H7 (cell line): ENCODE results near the gene TBC1D19. TPM values are rescaled to one million over a fixed set of nuclear protein-coding genes. Genes with fewer than 3 reads are reported as not detected.

ENCODE experiments used
- DNase-seq: peaks from one replicate; pipeline ENCODE4 v3.0.0; 2012
- H3K27me3 ChIP-seq: 2 replicates; pipeline ENCODE4 v1.6.0; 2011; ENCODE audit warnings: mild to moderate bottlenecking, low read length; ENCODE audit not compliant: control insufficient read depth, insufficient read depth
- H3K36me3 ChIP-seq: replicated peaks from 2 replicates; pipeline ENCODE4 v1.5.1; 2011; ENCODE audit warnings: low read length; ENCODE audit not compliant: control insufficient read depth, insufficient read depth
- H3K4me3 ChIP-seq: 2 replicates; pipeline ENCODE4 v1.5.1; 2011; ENCODE audit warnings: low read depth, mild to moderate bottlenecking, control low read depth, low read length, moderate library complexity; ENCODE audit not compliant: insufficient read depth
- total RNA-seq: library from RNA; depleted of rRNA; stranded (reverse); fragments of >200 nt; shearing (Covaris generic); gene quantifications from 2 replicates; pipeline ENCODE4 v1.2.3, GENCODE V29; 2014

Gene TBC1D19
- total RNA-seq, 1 experiment from 2014 or later, result 3.7 TPM

DNA sequence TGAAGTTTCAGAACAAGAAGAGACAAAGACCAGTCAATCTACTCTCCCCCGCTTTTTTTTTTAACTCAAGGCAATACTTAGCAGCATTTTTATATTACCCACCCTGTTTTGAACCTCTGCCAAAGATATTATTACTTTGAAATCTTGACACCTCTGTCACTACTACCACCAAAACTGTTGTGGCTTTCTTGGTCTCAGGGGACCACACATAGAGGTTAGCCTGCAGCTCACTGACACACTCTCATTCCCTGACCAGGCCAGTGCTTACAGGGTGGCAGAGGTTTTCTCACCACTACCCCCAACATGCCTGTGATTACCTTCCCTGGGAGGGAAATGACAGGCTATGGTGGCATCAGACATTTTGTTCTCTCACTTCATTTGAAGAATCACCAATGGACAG lies 139.3 kb downstream of the TBC1D19 start:
- H3K36me3 ChIP-seq, result no peaks in the 10 kb centered on the region
- H3K4me3 ChIP-seq, result no peak overlapping the region
- no peaks in the 10 kb centered on the region; the same call in 1 of the 2 replicates for H3K27me3 ChIP-seq
- no peak for DNase-seq

- no peaks in the 10 kb centered on the region; the same call in 1 of the 2 replicates for H3K27me3 ChIP-seq
- no peaks in the 10 kb centered on the region for H3K36me3 ChIP-seq
- H3K4me3 ChIP-seq, result no peak overlapping the region
- no peak for DNase-seq
Observed at GRCh38 chr4:26724534-26724933, 140.7 kb downstream of the TBC1D19 start.

DNA sequence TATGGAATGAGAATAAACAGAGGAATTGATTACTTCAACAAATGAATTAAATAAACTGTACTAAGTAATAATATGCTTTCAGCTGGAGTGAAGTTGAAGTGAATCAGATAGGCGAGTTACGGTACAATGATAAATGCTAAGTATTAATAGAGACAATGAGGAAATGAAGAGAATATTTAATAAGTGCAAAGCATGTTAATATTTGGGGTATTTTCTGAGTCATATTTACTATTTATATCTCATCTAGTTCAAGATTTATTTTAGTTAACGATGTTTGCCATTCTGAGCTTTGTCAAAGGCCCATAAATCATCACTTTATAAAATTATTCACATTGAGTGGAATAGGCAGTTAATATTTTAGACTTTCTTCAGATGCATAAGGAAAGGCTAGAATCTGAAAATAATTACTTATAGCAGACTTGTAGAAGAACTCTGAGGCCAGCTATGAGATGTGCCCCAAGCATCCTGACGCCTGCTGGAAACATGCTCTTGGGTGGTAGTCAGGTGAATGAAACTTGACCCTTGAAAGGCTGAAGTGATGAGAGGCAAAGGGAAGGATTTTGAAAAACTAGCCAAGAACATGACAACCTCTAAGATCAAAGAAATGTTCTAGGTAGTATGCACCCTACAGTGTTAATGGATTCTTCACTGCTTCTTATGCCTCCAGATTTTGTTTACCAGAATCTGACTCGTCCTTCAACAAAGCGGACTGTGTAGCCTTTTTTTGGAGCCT lies 142.9 kb downstream of the TBC1D19 start:
- Histone ChIP-seq H3K27me3 (no peaks in the 10 kb centered on the region; the same call in 1 of the 2 replicates), H3K36me3 (no peaks in the 10 kb centered on the region), H3K4me3 (no peak overlapping the region)
- no peak for DNase-seq

- DNase-seq, result no peak
- no peak overlapping the region for H3K4me3 ChIP-seq
- H3K36me3 ChIP-seq, result no peaks in the 10 kb centered on the region
- no peaks in the 10 kb centered on the region; the same call in 1 of the 2 replicates for H3K27me3 ChIP-seq
Observed at GRCh38 chr4:26727844-26728243, 144.0 kb downstream of the TBC1D19 start.

GRCh38 chr4:26729027-26729426 lies 145.1 kb downstream of the TBC1D19 start:
- Histone ChIP-seq H3K27me3 (no peaks in the 10 kb centered on the region; the same call in 1 of the 2 replicates), H3K4me3 (no peak overlapping the region), H3K36me3 (no peaks in the 10 kb centered on the region)
- DNase-seq, result no peak

DNA sequence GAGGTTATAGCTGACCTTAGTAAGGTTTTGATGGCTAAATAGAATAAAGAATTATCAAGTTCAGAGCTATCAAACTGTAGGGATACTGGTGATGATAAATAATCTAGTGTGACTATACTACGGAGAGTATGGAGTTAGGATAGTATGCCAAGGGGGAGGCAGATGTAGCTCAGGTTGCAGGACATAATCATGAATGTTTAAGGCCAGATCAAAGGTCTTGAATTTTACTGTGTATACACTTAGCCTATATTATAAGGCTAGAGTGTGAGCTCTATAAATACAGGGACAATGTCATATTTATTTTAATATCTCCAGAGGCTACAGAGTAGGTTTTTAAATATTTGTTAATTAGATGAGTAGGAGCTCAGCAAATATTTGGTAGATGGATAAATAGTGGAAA lies 145.7 kb downstream of the TBC1D19 start:
- no peak for DNase-seq
- no peaks in the 10 kb centered on the region for H3K27me3 ChIP-seq
- no peaks in the 10 kb centered on the region for H3K36me3 ChIP-seq
- H3K4me3 ChIP-seq, result no peak overlapping the region

- Histone ChIP-seq H3K4me3 (no peak overlapping the region), H3K36me3 (no peaks in the 10 kb centered on the region), H3K27me3 (no peaks in the 10 kb centered on the region)
- no peak for DNase-seq
Observed at GRCh38 chr4:26731351-26732035, 147.6 kb downstream of the TBC1D19 start.

DNA sequence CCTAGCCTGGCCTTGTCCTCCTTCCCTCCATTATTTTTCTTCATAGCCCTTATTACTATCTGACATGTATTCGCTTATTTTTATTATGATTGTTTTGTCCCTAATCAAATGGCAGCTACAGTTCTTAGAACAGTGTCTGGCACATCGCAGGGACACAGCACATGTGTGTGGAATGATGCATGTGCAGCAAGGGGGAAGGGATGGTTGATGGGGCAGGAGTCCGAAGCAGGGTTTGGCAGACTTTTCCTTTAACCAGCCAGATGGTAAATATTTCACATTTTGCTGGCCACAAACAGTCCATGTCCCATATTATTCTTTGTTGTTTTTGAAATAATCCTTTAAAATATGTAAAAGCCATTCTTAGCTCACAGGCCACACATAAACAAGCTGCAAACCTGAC lies 148.5 kb downstream of the TBC1D19 start:
- DNase-seq, result no peak
- Histone ChIP-seq H3K4me3 (no peak overlapping the region), H3K36me3 (no peaks in the 10 kb centered on the region), H3K27me3 (no peaks in the 10 kb centered on the region)

- Histone ChIP-seq H3K36me3 (no peaks in the 10 kb centered on the region), H3K4me3 (no peak overlapping the region), H3K27me3 (no peaks in the 10 kb centered on the region)
- DNase-seq, result no peak
Observed at GRCh38 chr4:26736621-26737020, 152.7 kb downstream of the TBC1D19 start.

- no peak for DNase-seq
- no peaks in the 10 kb centered on the region for H3K36me3 ChIP-seq
Observed at GRCh38 chr4:26737385-26737784, 153.5 kb downstream of the TBC1D19 start.

GRCh38 chr4:26741491-26741871 lies 157.6 kb downstream of the TBC1D19 start:
- Histone ChIP-seq H3K4me3 (no peak overlapping the region), H3K27me3 (no peaks in the 10 kb centered on the region), H3K36me3 (no peaks in the 10 kb centered on the region)
- peak; percentile 3 for DNase-seq

More at GRCh38 chr4:26737385-26737784, 153.5 kb downstream of the TBC1D19 start:
- no peaks in the 10 kb centered on the region for H3K27me3 ChIP-seq
- no peak overlapping the region for H3K4me3 ChIP-seq

DNA sequence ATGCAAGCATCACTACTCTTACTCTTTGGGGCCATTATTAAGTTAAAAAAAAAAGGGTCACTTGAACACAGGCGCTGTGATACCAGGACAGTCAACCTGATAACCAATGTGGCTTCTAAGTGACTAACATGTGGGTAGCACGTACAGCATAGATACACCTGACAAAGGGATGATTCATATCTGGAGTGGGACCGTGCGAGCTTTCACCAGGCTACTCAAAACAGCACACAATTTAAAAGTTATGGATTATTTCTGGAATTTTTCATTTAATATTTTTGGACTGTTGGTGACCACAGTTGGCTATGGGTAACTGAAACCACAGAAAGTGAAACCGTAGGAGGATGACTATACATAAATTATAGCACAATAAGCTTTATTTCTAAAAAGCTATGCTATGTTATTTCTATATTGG lies 162.9 kb downstream of the TBC1D19 start:
- Histone ChIP-seq H3K27me3 (no peaks in the 10 kb centered on the region), H3K4me3 (no peak overlapping the region), H3K36me3 (no peaks in the 10 kb centered on the region)
- DNase-seq, result no peak

- no peak overlapping the region for H3K4me3 ChIP-seq
- H3K36me3 ChIP-seq, result no peaks in the 10 kb centered on the region
- no peaks in the 10 kb centered on the region for H3K27me3 ChIP-seq
- no peak for DNase-seq
Observed at GRCh38 chr4:26748811-26749210, 164.9 kb downstream of the TBC1D19 start.

DNA sequence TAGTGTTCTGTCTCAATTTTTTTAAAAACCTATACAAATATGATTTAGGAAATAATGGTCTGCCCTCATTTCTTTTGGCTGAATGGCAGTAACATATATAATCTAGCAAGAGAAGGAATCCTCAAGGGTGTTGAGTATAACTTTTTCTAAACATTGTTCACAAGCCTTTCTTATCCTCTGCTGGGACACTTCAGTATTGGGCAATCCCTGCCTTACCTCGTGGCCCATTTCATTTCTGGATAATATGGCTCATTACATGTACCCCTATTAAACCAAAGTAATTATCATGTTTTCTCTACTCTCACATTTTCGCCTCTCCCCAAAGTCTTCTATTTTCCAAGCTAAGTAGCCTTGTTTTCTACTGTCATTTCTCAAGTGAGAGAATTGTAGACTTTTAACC lies 166.0 kb downstream of the TBC1D19 start:
- DNase-seq, result no peak
- H3K36me3 ChIP-seq, result no peaks in the 10 kb centered on the region
- no peaks in the 10 kb centered on the region for H3K27me3 ChIP-seq
- H3K4me3 ChIP-seq, result no peak overlapping the region

DNA sequence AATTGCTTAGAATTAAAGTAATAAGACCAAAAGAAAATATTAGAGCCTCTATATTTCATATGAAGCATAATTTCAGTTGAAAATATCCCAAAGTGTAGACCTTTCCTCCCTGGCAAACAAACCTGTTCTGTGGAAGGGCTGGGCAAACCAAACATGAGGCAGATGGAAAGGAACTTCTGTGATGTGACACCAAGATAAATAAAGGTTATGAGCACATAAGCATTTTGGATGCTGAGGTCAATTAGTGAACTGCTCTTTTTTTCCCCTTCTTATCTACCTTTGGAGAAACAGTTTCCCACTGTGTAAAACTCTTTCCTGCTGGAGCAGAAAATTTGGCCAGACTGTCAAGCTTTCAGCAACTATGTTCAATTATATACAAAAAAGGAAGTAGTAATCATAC lies 167.1 kb downstream of the TBC1D19 start:
- no peak overlapping the region for H3K4me3 ChIP-seq
- H3K27me3 ChIP-seq, result no peaks in the 10 kb centered on the region
- no peak for DNase-seq
- H3K36me3 ChIP-seq, result no peaks in the 10 kb centered on the region
